Umbilical cord (tissue), 2 donors: ENCODE measurements around the gene ASAP2. TPM values are rescaled to one million over a fixed set of nuclear protein-coding genes. Genes with fewer than 3 reads are reported as not detected.

Experiments used
- DNase-seq: peaks from one replicate; pipeline ENCODE4 v3.0.0-alpha.2; 2015; ENCODE audit warnings: low spot score
- total RNA-seq: library from RNA; depleted of rRNA; stranded (reverse); fragments of >200 nt; gene quantifications from one replicate; pipeline ENCODE4 v1.2.3, GENCODE V29; 2014; ENCODE audit warnings: low replicate concordance; ENCODE audit not compliant: insufficient read depth

ASAP2 gene
- total RNA-seq, 1 donor from 2014 or later, result 11.3 TPM

DNA sequence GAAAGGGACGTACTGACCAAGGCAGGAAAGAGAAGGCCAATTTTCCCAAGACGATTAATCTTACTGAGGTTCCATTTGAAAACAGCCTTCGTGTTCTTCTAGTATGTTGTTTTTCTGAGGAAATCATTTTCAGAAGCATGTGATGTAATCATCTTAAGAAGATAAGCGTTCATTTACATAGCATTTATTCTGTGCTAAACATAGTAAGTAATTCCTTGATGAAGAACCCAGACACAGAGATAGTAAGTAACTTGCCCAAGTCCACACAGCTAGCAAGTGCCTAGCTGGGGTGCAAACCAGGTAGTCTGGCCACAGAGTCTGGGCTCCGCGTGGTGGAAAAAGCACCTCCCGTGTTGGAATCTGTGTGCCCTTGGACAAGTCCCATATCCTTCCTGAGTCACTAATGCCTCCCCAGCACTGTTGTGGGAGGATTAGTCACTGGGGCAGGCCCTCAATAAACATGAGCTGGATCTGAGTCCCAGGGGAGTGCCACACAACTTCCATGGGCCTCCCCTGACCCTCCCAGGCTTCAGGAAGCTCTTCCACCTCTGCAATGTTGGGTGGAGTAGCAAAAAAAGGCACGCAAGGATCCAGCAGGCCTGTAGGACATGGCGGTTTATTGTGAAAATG lies 26.9 kb upstream of the ASAP2 start:
- no peak for DNase-seq

DNA sequence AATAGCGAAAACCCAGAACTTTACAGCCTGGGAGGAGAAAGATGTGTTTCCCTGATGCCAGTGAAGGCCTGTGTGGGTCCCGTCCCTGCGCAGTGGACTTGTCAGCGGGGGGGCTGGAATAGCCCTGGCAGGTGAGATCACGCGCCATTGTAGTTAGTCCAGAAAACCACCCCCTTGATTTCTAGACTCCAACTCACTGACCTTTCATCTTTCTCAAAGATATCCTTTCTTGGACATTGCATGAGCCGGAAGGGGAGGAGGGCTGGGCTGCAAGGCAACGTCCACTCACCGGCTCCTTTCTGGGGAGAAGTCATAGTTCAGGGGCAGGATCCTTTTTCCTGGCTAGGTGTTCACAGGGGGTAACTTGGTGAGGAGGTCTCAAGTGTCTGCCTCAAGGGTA lies 22.3 kb upstream of the ASAP2 start:
- DNase-seq, result no peak

DNA sequence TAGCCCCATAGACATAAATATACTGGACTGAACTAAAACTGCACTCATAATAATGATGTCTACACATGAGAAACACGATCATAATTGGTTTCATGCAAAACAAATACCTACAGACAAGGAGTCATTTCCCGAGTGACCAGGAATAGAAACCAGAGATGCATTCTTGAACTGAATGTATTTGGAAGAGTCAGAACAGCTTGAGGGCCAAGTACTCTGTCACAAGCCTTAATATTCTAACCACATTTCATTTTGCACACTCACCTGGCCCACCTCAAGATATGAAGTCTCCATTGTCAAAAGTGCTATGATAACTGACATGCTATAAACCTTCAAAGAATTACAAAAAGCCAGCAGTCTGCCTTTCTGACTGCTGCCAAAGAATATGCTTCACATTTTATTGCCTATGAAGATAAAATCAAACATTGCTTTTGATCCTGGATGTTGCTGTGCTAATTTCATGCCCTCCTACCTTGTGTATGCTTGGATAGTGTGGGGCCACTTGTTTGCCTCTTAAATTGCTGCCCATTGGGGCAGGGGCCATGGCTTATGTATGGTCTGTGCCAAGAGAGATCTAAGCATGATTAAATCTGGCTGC lies 18.9 kb upstream of the ASAP2 start:
- DNase-seq, result no peak

GRCh38 chr2:9188823-9189222 lies 17.8 kb upstream of the ASAP2 start:
- DNase-seq, result no peak

- no peak for DNase-seq
Observed at GRCh38 chr2:9189901-9190300, 16.7 kb upstream of the ASAP2 start.

GRCh38 chr2:9191041-9191481 lies 15.6 kb upstream of the ASAP2 start:
- DNase-seq, result peak; percentile 95

DNA sequence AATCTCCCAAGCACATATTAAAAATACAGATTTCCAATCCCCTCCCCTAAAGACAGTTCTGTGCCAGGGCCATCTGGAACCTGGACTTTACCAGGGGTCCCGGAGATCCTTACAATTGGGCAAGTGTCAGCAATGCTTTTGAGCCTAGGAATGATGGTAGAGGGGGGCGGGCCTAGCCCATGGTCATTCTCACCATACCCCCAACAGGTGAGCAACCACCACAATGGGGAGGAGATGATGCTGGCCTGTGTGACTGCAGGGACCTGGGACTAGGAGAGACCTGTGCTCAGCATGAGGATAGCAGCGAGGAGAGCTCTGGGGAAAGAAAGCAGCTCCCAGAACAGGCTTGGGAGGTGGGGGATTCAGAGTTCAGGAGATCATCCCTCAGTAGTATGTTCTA lies 13.9 kb upstream of the ASAP2 start:
- no peak for DNase-seq

- no peak for DNase-seq
Observed at GRCh38 chr2:9194352-9194751, 12.3 kb upstream of the ASAP2 start.

GRCh38 chr2:9196637-9197036 lies 10.0 kb upstream of the ASAP2 start:
- DNase-seq, result no peak

- no peak for DNase-seq
Observed at GRCh38 chr2:9197916-9198315, 8.7 kb upstream of the ASAP2 start.

GRCh38 chr2:9199716-9200632 lies 6.6 kb upstream of the ASAP2 start:
- DNase-seq, result no peak

DNA sequence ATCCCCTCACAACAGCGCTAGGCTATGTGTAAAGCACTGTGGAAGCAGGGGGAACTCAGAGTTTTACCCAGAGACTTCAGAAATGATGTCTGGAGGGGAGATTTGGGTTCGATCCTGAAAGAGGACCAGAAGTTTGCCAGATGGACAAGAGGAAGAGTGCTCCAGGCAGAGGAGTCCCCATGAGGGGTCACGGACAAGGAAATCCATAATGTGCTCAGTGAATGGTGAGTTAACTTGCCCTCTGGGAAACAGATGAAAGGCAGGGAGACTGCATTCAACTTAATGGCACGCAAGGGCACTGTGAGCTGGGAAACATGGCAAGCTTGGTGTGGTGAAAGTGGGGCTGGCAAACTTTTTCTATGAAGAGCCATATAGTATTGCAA lies 6.0 kb upstream of the ASAP2 start:
- no peak for DNase-seq

DNA sequence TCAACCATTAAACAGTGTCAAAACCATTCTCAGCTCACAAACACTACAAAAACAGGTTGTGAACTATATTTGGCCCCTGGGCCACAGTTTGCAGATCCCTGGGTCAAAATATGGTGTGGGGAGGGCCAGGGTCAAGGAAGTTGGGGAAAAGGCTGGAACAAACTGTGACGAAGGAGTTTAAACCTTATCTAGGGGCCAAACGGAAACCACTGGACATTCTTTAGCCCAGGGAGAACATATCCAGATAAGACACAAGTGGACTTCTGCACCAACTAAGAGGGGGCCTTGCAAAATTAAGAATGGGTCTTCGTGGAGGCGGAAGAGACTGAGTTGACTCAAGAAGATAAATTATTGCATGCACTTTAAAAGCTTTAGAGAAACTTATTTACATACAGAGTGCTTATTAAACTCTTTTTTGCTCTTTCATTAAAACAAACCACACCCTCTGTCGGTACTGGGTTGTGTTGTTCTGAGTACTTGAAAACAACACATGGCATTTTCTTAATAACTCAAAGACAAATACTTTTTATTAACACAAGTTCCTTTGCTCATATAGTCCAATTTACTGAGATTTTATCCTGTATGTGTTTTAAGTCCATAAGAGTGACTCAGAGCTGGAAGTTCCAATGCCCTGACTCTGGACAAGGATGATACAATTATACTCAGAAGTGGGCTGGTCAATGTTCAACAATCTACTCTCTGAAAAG lies 5.3 kb upstream of the ASAP2 start:
- DNase-seq, result no peak

- no peak for DNase-seq
Observed at GRCh38 chr2:9203006-9203405, 3.6 kb upstream of the ASAP2 start.

- DNase-seq, result no peak
Observed at GRCh38 chr2:9203876-9204275, 2.7 kb upstream of the ASAP2 start.

- DNase-seq, result no peak
Observed at GRCh38 chr2:9204939-9205338, 1.7 kb upstream of the ASAP2 start.

GRCh38 chr2:9205486-9205885 lies 1.1 kb upstream of the ASAP2 start:
- no peak for DNase-seq

GRCh38 chr2:9206991-9207640 lies 504 bp downstream of the ASAP2 start:
- no peak for DNase-seq

GRCh38 chr2:9207641-9208311 lies 1.2 kb downstream of the ASAP2 start:
- DNase-seq, result no peak

DNA sequence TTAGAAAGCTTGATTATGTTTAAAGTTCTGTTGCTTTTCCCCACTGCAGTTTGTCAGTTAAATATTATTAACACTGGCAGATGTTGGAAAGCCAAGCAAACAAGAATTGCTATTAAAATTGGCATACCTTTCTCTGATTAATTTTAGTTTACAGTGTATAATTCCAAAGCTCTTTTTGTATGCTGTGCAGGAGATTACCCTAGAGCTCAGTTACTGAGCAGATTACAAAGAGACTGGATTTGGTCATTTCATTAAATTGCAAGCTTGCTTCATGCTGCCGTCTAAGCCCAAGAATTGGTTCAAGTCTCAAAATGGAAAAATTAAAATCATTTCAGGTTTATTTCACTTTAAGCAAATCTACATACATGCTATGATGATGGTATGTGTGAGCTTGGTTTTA lies 2.3 kb downstream of the ASAP2 start:
- no peak for DNase-seq

GRCh38 chr2:9210030-9210429 lies 3.4 kb downstream of the ASAP2 start:
- DNase-seq, result no peak
